Gastroesophageal sphincter (tissue), 4 donors: ENCODE results near the gene CAMK1D. TPM values are rescaled to one million over a fixed set of nuclear protein-coding genes. Genes with fewer than 3 reads are reported as not detected.

Experiments
- ATAC-seq: fragments of 150-250 bp; one replicate; pipeline ENCODE4 v1.9.1; 2016; ENCODE audit warnings: mild to moderate bottlenecking, moderate library complexity
- H3K27ac ChIP-seq, 4 donors: fragments of 200-600 bp; sonication (generic) in 3 of 4; 1 replicate in 3 of 4; 2 replicates in 1 of 4; pipeline ENCODE4 v1.5.1; 2016 to 2019
- H3K27me3 ChIP-seq: fragments of 200-600 bp; sonication (generic); one replicate; pipeline ENCODE4 v1.5.1; 2019
- H3K36me3 ChIP-seq, 2 donors: fragments of 200-600 bp; sonication (generic); one replicate each; pipeline ENCODE4 v1.5.1; 2019; ENCODE audit warnings: control low read depth in 1 of 2
- H3K4me1 ChIP-seq, 3 donors: fragments of 200-600 bp; sonication (generic); 1 replicate in 2 of 3; 2 replicates in 1 of 3; pipeline ENCODE4 v1.5.1; 2016 to 2019; ENCODE audit warnings: control low read depth in 2 of 3
- H3K4me3 ChIP-seq, 2 donors: fragments of 200-600 bp; sonication (generic); one replicate each; pipeline ENCODE4 v1.5.1; 2019; ENCODE audit warnings: mild to moderate bottlenecking in 1 of 2, moderate library complexity in 1 of 2
- H3K9me3 ChIP-seq, 3 donors: fragments of 200-600 bp; sonication (generic); one replicate each; pipeline ENCODE4 v1.5.1; 2017 to 2019; ENCODE audit warnings: control low read depth in 2 of 3
- CTCF ChIP-seq, 4 experiments: fragments of 200-600 bp in 2 of 4; fragments of 450-650 bp in 2 of 4; sonication (generic) in 1 of 4; IDR thresholded peaks; one replicate each; pipeline ENCODE4 v1.5.1; 2017 to 2019; ENCODE audit warnings: antibody characterized with exemption in 4 of 4, mild to moderate bottlenecking in 2 of 4, moderate library complexity in 2 of 4
- EP300 ChIP-seq: sonication (generic); formaldehyde crosslinking; IDR thresholded peaks from one replicate; pipeline ENCODE4 v1.6.1; 2017; ENCODE audit warnings: antibody characterized with exemption, mild to moderate bottlenecking
- POLR2A ChIP-seq, 2 donors: fragments of 450-650 bp; IDR thresholded peaks; one replicate each; pipeline ENCODE4 v1.6.1; 2017; ENCODE audit warnings: antibody characterized with exemption in 2 of 2, mild to moderate bottlenecking in 2 of 2, moderate library complexity in 1 of 2
- POLR2AphosphoS5 ChIP-seq: sonication (generic); formaldehyde crosslinking; IDR thresholded peaks from one replicate; pipeline ENCODE4 v1.6.1; 2017; ENCODE audit warnings: antibody characterized with exemption
- WGBS, 2 donors: methylation state at CpG; one replicate each; pipeline ENCODE4 v1.1.5; 2018; ENCODE audit warnings: low coverage in 1 of 2; 5-methylcytosine and 5-hydroxymethylcytosine counted together
- total RNA-seq, 4 donors: library from RNA; depleted of rRNA; stranded (reverse); fragments of >200 nt; gene quantifications; one replicate each; pipeline ENCODE4 v1.1.0, GENCODE V29; 2016

CAMK1D gene
- total RNA-seq, 4 donors from 2014 or later: 11.6 to 18.3 (median 15.3) TPM

GRCh38 chr10:12349629-12350166 lies 351 bp downstream of the CAMK1D start:
- no peaks in the 10 kb centered on the region for H3K9me3 ChIP-seq
- 0% methylated on average over 10 to 11 of the region's 73 CpGs for WGBS, 2 donors
- peak overlapping the region; percentile 71 to 97 (median 95) for H3K27ac ChIP-seq
- peak overlapping the region; percentile 87 to 93 for H3K4me3 ChIP-seq
- H3K36me3 ChIP-seq: no peaks in the 10 kb centered on the region
- no peak for TF ChIP-seq CTCF (IDR thresholded peaks at IDR 0.05)
- TF ChIP-seq POLR2A (IDR thresholded peaks at IDR 0.05): peak in 1 of 2 donors; percentile 63
- H3K4me1 ChIP-seq: peaks cover 0 to 43% (median 6%) of the 10 kb centered on the region in 3 donors
- no peaks in the 10 kb centered on the region for H3K27me3 ChIP-seq
- ATAC-seq: no peak

- Histone ChIP-seq H3K4me3 (peak overlapping the region; percentile 87 to 93), H3K36me3 (no peaks in the 10 kb centered on the region), H3K27ac (peak overlapping the region; percentile 71 to 97 (median 95)), H3K27me3 (no peaks in the 10 kb centered on the region), H3K9me3 (no peaks in the 10 kb centered on the region), H3K4me1 (peaks cover 0 to 50% (median 6%) of the 10 kb centered on the region in 3 donors)
- TF ChIP-seq EP300 (no peak), CTCF (IDR thresholded peaks at IDR 0.05) (peak in 1 of 4 experiments; percentile 32)
- 0% methylated on average over 3 to 25 of the region's 47 CpGs for WGBS, 2 donors
- peak; percentile 5 for ATAC-seq
Measured at GRCh38 chr10:12350167-12350872, 973 bp downstream of the CAMK1D start.

GRCh38 chr10:12350925-12351324 lies 1.6 kb downstream of the CAMK1D start:
- no peaks in the 10 kb centered on the region for H3K27me3 ChIP-seq
- 0 to 4% methylated on average over 2 to 4 of the region's 9 CpGs for WGBS, 2 donors
- TF ChIP-seq EP300 (no peak), CTCF (IDR thresholded peaks at IDR 0.05) (no peak), POLR2AphosphoS5 (no peak), POLR2A (IDR thresholded peaks at IDR 0.05) (no peak)
- H3K36me3 ChIP-seq: no peaks in the 10 kb centered on the region
- H3K4me1 ChIP-seq: peaks cover 0 to 56% (median 6%) of the 10 kb centered on the region in 3 donors
- no peaks in the 10 kb centered on the region for H3K9me3 ChIP-seq
- peak overlapping the region; percentile 87 to 93 for H3K4me3 ChIP-seq
- no peak for ATAC-seq
- peak overlapping the region in 3 of 4 donors; percentile 94 to 97 (median 96) for H3K27ac ChIP-seq

- TF ChIP-seq EP300 (no peak), POLR2A (IDR thresholded peaks at IDR 0.05) (no peak), POLR2AphosphoS5 (no peak), CTCF (IDR thresholded peaks at IDR 0.05) (no peak)
- no peak for ATAC-seq
- Histone ChIP-seq H3K4me1 (peaks cover 0 to 61% (median 6%) of the 10 kb centered on the region in 3 donors), H3K27ac (peak overlapping the region in 3 of 4 donors; percentile 94 to 97 (median 96)), H3K9me3 (no peaks in the 10 kb centered on the region), H3K27me3 (no peaks in the 10 kb centered on the region), H3K36me3 (no peaks in the 10 kb centered on the region), H3K4me3 (peak overlapping the region in 1 of 2 donors; percentile 93)
- no CpG with 5 or more reads among the region's 8 CpGs for WGBS, 2 donors
Measured at GRCh38 chr10:12351447-12351846, 2.1 kb downstream of the CAMK1D start.

DNA sequence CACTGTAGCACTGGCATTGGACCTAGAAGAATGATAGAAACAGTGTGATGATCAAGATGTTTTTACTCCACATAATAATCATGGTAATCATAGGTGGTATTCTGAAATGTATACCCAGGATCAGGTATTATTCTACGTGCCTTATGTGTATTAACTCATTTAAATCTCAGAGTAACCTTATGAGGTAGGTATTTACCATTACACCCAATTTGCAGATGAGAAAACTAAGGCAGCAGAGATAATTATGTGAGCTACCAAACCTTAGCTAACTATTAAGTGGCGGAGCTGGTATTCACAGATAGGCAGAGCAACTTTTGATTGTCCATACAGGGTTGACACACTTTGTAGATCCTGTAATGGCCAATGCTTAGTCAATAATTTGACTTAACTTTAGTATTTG lies 2.5 kb downstream of the CAMK1D start:
- H3K36me3 ChIP-seq: no peaks in the 10 kb centered on the region
- no peaks in the 10 kb centered on the region for H3K9me3 ChIP-seq
- WGBS, 2 donors: 78 to 92% methylated on average over 1 to 2 of the region's 2 CpGs

More for the DNA sequence above, 2.5 kb downstream of the CAMK1D start:
- no peak overlapping the region for H3K4me3 ChIP-seq
- H3K4me1 ChIP-seq: peaks cover 0 to 63% (median 6%) of the 10 kb centered on the region in 3 donors
- TF ChIP-seq EP300 (no peak), POLR2AphosphoS5 (no peak), CTCF (IDR thresholded peaks at IDR 0.05) (no peak), POLR2A (IDR thresholded peaks at IDR 0.05) (no peak)
- no peak for ATAC-seq
- H3K27ac ChIP-seq: peak overlapping the region in 3 of 4 donors; percentile 94 to 97 (median 96)
- H3K27me3 ChIP-seq: no peaks in the 10 kb centered on the region
